Activated CD8-positive, alpha-beta memory T cell treated with anti-CD3 and anti-CD28 coated beads for 48 hours (primary cell): Measurements from ENCODE around the gene VPS33B.
A peak's percentile ranks its signal among the peaks of the same experiment; 100 is the strongest.
"Not testable (repeated sequence)": the region's sequence is repeated elsewhere in the genome, so short reads cannot be mapped to it uniquely, and the experiment has no call there.

Source experiments
- DNase-seq, 3 experiments: peaks; one replicate each; pipeline ENCODE4 v3.0.0-alpha.2; 2020; ENCODE audit warnings: low read depth in 2 of 3, low spot score in 2 of 3

Gene VPS33B

DNA sequence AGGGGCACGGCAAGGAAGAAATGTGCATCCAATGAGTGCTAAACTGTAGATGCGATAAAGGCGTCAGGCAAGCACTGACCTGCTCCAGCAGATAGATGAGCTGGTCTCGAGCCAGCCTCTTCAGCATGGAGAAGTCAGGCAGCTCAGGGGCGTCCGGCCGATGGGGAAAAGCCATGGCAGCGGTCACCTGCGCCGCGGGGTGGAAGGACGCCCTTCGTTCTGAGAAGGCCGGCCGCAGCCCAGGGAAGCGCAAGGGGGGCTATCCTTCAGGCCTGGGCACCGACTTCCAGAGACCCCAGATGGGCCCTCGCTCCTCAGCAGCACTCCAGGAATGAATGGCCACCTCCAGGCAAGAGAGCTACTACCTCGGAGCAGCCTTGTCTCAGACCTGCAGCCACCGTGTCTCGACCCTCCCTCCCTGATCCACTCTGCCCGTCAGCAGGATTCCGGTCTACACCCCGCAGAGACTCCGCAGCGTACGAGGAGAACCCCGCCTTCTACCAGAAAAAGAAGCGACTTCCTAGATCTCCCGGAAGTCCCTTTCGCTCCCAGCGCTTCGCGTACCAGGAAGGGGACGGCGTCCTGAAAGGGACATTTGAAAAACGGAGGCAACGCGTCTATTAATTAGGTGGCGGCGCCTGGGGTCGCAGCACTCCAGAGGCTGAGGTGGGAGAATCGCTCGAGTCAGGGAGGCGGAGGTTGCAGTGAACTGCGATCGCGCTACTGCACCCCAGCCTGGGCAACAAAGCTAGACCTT is at the start of gene VPS33B:
Gene VPS33B, minus strand, starts transcription at position 520 of the 757 bp plus-strand sequence. Its CDS starts 345 bp downstream, at position 175.
- peak; percentile 25 to 54 (median 47) for DNase-seq

DNA sequence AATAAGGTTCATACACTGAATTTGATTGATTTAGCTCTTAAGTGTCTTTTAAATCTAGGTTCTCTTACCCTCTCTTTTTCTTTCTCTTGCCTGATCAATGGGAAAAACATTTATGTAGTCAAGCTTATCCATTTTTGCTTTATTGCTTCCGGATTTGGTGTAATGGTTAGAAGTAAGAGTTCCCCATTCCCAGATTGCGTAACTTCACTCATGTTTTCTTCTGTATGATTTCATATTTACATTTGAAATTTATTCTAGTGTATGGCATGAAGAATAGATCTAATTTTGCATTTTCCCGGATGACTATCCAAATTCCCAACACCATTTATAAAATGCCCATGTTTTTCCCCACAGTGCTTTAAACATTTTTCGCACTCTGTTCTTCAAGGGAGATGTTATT is 49.8 kb upstream of the VPS33B start:
- no peak for DNase-seq

DNA sequence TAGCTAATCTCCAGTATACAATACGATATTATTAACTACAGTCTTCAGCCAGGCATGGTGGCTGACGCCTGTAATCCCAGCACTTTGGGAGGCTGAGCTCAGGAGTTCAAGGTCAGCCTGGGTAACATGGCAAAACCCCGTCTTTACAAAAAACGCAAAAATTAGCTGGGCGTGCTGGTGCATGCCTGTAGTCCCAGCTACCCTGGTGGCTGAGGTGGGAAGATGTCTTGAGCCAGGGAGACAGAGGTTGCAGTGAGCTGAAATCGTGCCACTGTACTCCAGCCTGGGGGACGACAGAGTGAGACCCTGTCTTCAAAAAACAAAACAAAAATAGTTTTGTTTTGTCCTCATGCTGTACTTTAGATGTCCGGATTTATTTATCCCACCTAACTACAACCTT is 48.5 kb upstream of the VPS33B start:
- no peak for DNase-seq

GRCh38 chr15:91068966-91069365 is 46.6 kb upstream of the VPS33B start:
- no peak for DNase-seq

DNA sequence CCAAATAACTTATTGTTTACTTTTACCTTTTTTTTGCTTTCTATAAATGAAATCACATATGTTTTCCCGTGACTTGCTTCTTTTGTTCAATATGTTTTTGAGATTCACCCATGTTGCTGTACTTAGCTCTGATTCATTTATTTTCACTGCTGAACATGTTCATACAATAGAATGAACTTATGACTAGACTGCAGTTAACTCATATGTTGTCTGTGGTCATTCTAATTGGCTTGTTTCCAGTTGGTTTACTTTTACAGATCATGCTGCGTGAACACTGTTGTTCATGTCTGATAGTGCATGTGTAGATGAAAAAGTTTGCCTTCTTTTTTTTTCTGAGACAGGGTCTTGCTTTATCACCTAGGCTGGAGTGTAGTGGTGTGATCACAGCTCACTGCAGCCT is 46.0 kb upstream of the VPS33B start:
- no peak for DNase-seq

DNA sequence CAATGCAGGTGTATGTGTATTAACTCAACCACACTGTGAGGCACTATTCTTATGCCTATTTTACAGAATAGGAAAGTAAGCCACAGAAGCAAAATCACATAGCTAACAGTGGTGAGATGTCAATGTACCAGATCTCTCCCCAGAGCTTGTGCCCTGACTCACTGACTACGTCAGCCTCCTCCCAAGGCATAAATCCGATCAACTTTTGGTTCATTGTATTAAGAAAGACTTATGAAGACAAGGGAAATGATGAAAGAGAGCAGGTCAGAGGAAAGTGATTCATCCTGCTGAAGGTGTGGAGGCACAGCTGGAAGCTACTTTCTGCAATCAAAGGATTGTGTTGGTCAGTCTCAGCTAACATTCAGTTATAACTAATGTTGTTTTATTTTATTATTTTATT is 44.6 kb upstream of the VPS33B start:
- no peak for DNase-seq

- no peak for DNase-seq
These were observed 43.1 kb upstream of the VPS33B start for GRCh38 chr15:91065505-91065904.

DNA sequence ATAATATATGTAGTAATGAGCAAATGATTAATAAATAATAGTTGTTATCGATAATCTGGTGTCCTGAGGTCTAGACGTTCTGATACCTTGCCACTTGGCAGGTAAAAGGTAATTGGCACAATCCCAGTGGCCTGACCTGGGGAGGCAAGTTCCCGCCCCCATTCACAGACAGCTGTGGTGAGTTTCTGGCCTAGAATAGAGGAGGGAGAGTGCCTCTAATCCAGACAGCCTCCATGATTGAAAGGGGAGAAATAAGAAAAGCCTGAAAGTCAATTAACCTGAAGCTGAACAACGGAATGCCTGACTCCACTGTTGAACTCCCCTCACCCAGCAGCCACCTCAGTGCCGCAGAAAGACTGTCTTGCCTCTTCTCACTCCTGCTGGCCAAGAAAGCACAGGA is 39.6 kb upstream of the VPS33B start:
- no peak for DNase-seq

DNA sequence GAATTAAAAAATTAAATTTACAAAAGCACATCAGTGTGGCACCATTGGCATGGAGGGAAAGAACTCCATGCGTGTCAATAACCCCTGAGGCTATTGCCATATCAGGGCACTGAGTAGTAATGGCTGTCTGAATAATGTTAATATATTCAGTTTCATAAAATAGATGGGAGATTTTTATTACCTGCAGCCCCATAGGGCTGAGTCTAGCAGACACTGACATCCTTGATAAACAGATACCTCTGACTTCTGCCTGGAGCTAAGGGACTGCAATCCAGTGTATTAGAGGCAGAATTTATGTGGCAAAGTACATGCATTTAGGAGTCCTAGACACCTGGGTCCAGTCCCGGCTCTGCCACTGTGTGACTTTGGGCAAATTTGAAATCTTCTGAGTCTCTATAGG is 38.8 kb upstream of the VPS33B start:
- DNase-seq: no peak

- DNase-seq: no peak
These were observed 33.3 kb upstream of the VPS33B start for GRCh38 chr15:91055548-91056331.

DNA sequence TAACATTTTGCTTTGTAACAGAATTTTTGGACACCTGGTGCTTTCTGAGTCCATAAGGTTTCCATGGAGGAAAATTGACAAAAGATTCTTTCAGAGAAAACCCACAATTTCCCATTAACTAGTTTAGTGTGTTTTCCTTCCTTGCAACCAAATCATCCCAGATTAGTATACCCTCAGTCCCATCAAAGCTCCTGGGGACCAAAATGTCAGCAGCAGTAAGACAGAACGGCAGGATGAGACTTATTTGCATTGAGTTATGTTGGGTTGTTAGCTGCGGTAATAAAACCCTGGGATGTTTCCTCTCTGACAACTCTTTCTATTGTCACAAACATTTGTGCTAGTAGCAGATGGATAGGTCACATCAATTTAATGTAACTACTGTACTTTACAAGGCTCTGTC is 32.4 kb upstream of the VPS33B start:
- DNase-seq: no peak

GRCh38 chr15:91051248-91051647 is 28.9 kb upstream of the VPS33B start:
- no peak for DNase-seq

- no peak for DNase-seq
These were observed 27.7 kb upstream of the VPS33B start for GRCh38 chr15:91050128-91050455.

DNA sequence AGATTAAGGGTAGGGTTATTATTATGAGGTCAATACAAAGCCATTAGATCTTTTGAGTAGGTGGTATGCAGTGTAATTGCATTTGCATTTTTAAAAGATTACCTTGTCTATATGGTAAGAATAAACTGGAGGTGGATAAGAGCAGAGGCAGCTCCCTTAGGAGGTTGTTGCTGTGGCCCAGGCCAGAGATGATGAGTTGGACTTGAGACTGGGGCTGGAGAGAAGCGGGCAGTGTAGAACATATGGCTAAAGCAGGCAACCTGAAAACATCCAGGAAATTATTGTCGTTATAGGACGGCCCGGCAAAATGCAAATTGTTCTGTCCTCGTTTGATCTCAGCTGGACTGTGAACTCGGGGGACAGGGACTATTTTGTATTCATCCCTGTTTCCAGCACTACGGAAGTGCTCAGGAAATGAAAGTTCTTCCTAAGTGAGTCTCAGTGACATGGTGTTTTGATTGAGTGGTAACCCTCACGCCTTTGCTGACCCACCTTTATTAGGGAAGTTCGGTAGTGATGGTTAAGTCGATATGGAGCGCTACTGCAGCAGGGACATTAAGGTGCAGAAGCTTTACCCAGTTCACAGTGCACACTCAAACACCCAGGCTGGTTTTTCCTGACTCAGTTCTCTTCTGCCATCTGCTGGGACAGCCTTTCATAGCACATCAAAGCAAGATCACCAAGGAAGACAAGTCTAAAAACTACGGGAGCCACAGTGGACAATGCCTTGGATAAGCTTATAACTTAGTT is 27.2 kb upstream of the VPS33B start:
- DNase-seq: no peak

GRCh38 chr15:91047545-91048199 is 25.3 kb upstream of the VPS33B start:
- DNase-seq: no peak

- DNase-seq: not testable (repeated sequence)
These were observed 23.7 kb upstream of the VPS33B start for GRCh38 chr15:91046056-91046455.

DNA sequence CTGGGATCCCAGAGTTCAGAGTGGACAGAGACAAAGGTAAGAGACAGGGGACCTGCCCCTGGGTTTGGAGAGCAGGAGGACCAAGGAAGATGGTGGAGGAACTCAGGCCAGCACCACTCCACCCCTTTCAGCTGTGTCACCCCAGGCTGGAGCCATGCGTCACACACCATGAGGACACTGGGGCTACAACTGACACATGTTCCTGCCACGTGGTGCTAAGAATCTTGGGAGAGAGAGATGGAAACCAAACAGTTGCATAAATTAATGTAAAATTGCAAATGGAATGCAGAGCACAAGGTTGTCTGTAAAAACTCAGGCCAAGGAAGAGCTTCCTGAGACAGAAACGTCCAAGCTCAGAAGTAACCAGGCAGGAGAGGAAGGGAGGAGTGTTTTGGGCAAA is 22.7 kb upstream of the VPS33B start:
- no peak for DNase-seq

- no peak for DNase-seq
These were observed 20.9 kb upstream of the VPS33B start for GRCh38 chr15:91043202-91043874.

GRCh38 chr15:91040856-91041255 is 18.5 kb upstream of the VPS33B start:
- no peak for DNase-seq

- DNase-seq: no peak
These were observed 17.6 kb upstream of the VPS33B start for GRCh38 chr15:91039996-91040395.
